ENCODE data around the gene VRK2. TPM values are rescaled to one million over a fixed set of nuclear protein-coding genes. Genes with fewer than 3 reads are reported as not detected.

Gene VRK2
- total RNA-seq, 1 donor from 2014 or later: 18.5 TPM

Other genes with a start within 250 kb of the VRK2 start
- 91.2 TPM for gene FANCL, start 194.5 kb downstream of the VRK2 start, total RNA-seq (ENCODE audit: insufficient read depth, low replicate concordance)

All from umbilical cord (tissue), 1 donor.